GM19035 (cell line): ENCODE results near the gene HOXB4.
A peak's percentile ranks its signal among the peaks of the same experiment; 100 is the strongest.

Experiments used
- ATAC-seq: cut with Tn5 transposase; IDR thresholded peaks from one replicate; pipeline ENCODE4 v1.9.1; 2021; ENCODE audit not compliant: unreplicated experiment

HOXB4 gene

GRCh38 chr17:48590607-48591161 is 12.5 kb upstream of the HOXB4 start:
- no peak for ATAC-seq

GRCh38 chr17:48589831-48590606 is 11.9 kb upstream of the HOXB4 start, which contains the start of gene HOXB3:
HOXB3 (minus strand) TSS chr17:48590241; CDS start chr17:48552474, 37,767 bp downstream.
- no peak for ATAC-seq

GRCh38 chr17:48589060-48589830 is 11.1 kb upstream of the HOXB4 start:
- no peak for ATAC-seq

- ATAC-seq: no peak
Measured at GRCh38 chr17:48588528-48588927, 10.4 kb upstream of the HOXB4 start.

- no peak for ATAC-seq
Measured at GRCh38 chr17:48588074-48588415, 9.9 kb upstream of the HOXB4 start.

- ATAC-seq: no peak
Measured at GRCh38 chr17:48587276-48588073, 9.3 kb upstream of the HOXB4 start.

- no peak for ATAC-seq
Measured at GRCh38 chr17:48586355-48587258, 8.5 kb upstream of the HOXB4 start.

- ATAC-seq: no peak
Measured at GRCh38 chr17:48584223-48584741, 6.1 kb upstream of the HOXB4 start.

- ATAC-seq: no peak
Measured at GRCh38 chr17:48583708-48584222, 5.6 kb upstream of the HOXB4 start.

- ATAC-seq: no peak
Measured at GRCh38 chr17:48582750-48583069, 4.6 kb upstream of the HOXB4 start.

- ATAC-seq: no peak
Measured at GRCh38 chr17:48579760-48580554, 1.8 kb upstream of the HOXB4 start.

GRCh38 chr17:48579471-48579759 is 1.3 kb upstream of the HOXB4 start:
- ATAC-seq: no peak

GRCh38 chr17:48578616-48579470 is 693 bp upstream of the HOXB4 start:
- peak; percentile 34 for ATAC-seq

- ATAC-seq: no peak
Measured at GRCh38 chr17:48577330-48577945, 712 bp downstream of the HOXB4 start.

- no peak for ATAC-seq
Measured at GRCh38 chr17:48576479-48577309, 1.5 kb downstream of the HOXB4 start.

GRCh38 chr17:48575673-48576478 is 2.3 kb downstream of the HOXB4 start:
- no peak for ATAC-seq
